ENCODE results near the gene LINGO3.
A peak's percentile ranks its signal among the peaks of the same experiment; 100 is the strongest.
"Not testable (repeated sequence)": the region's sequence is repeated elsewhere in the genome, so short reads cannot be mapped to it uniquely, and the experiment has no call there.

LINGO3 gene

GRCh38 chr19:2281265-2282061 lies 26.5 kb downstream of the LINGO3 start:
- not testable (repeated sequence) for DNase-seq (ENCODE audit: low read depth)

- DNase-seq (ENCODE audit: low read depth) = no peak
Observed at GRCh38 chr19:2280633-2281264, 27.2 kb downstream of the LINGO3 start.

- no peak for DNase-seq (ENCODE audit: low read depth)
Observed at GRCh38 chr19:2278459-2279158, 29.3 kb downstream of the LINGO3 start.

- no peak for DNase-seq (ENCODE audit: low read depth)
Observed at GRCh38 chr19:2277138-2277537, 30.8 kb downstream of the LINGO3 start.

DNA sequence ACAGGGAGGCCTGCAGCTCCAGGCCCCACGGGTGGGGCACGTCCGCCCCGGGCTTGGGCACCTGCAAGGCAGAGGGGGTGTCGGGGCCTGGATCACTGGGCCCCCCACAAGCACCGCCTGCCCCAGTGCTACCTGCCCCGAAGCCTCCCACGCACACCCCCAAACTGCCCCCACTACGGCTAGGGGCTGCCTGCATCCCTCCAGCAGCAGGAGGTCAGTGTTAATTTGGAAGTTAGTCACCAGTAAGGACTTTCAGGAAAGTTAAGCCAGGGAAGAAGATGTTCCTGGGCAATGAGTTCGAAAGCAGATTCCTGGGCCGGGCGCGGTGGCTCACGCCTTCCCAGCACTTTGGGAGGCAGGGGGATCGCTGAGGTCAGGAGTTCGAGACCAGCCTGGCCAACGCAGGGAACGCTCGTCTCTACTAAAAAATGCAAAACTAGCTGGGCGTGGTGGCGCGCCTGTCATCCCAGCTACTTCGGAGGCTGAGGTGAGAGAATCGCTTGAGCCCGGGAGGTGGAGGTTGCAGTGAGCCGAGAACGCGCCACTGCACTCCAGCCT lies 31.4 kb downstream of the LINGO3 start:
- DNase-seq (ENCODE audit: low read depth) = no peak

- no peak for DNase-seq (ENCODE audit: low read depth)
Observed at GRCh38 chr19:2275588-2276428, 32.1 kb downstream of the LINGO3 start.

- no peak for DNase-seq (ENCODE audit: low read depth)
Observed at GRCh38 chr19:2274931-2275535, 32.9 kb downstream of the LINGO3 start.

GRCh38 chr19:2274185-2274711 lies 33.7 kb downstream of the LINGO3 start:
- no peak for DNase-seq (ENCODE audit: low read depth)

GRCh38 chr19:2273356-2274184 lies 34.4 kb downstream of the LINGO3 start:
- peak; percentile 66 for DNase-seq (ENCODE audit: low read depth)

DNA sequence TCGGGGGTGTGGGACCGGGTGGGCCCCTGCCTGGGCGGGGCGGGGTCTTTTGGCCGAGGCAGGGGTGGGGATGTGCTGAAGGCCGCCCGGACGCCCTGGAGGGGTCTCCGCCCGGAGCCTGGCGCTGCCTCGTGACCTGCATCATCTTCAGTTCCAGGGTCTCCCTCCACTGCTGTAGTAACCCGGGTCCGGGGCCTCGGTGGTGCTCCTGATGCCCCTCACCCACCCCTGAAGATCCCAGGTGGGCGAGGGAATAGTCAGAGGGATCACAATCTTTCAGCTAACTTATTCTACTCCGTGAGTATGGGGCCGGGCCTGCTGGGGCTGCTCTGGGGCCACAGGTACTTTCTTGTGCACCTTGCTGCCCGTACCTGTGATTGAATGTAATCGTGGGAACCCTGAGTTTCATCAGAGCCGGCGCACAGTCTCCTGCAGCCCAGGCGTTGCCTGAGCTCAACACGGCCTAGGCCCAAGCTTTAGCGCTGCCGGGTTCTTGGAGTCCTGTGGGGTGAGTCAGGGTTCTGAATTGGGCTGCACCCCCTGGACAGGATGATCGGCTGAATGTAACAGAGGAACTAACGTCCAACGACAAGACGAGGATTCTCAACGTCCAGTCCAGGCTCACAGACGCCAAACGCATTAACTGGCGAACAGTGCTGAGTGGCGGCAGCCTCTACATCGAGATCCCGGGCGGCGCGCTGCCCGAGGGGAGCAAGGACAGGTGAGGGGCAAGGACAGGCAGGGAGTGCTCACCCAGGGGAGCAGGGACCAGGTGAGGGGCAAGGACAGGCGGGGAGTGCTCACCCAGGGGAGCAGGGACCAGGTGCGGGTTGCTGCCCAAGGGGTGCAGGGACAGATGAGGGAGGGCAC lies 36.5 kb downstream of the LINGO3 start:
- no peak for DNase-seq (ENCODE audit: low read depth)

GRCh38 chr19:2270423-2271233 lies 37.3 kb downstream of the LINGO3 start:
- DNase-seq (ENCODE audit: low read depth) = peak; percentile 67

DNA sequence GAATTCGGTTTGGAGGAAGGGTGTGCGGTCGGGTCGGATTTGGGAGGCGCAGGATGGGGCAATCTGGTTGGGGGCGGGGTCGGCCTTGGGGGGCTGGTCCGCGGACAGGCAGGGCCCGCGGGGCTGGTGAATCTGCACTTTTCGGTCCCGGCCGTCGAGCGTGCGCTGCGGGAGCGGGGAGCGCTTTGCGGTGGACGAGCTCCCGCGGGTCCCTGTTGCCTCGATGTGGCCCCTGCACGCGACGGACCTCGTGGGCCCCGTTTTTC lies 37.9 kb downstream of the LINGO3 start:
- no peak for DNase-seq (ENCODE audit: low read depth)

- DNase-seq (ENCODE audit: low read depth) = peak; percentile 99
Observed at GRCh38 chr19:2269244-2270156, 38.5 kb downstream of the LINGO3 start.

DNA sequence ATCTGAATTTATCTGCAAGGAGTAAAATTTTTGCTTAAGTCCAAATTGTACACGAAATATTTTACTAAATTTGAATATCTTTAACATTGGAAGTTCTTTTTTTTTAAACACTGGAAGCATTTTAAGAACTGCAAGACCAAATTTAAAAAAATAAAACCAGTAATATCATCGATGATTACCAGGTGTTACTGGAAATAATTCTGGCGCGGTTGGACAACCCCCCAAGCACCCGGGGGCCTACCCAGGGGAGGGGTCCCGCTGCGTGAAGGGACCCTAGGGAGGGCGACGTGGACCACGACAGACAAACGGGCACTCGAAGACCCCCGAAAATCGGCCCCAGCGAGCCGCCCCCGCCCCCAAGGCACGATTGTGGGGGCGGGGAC lies 39.1 kb downstream of the LINGO3 start:
- DNase-seq (ENCODE audit: low read depth) = no peak

GRCh38 chr19:2268480-2268830 lies 39.5 kb downstream of the LINGO3 start:
- DNase-seq (ENCODE audit: low read depth) = no peak

DNA sequence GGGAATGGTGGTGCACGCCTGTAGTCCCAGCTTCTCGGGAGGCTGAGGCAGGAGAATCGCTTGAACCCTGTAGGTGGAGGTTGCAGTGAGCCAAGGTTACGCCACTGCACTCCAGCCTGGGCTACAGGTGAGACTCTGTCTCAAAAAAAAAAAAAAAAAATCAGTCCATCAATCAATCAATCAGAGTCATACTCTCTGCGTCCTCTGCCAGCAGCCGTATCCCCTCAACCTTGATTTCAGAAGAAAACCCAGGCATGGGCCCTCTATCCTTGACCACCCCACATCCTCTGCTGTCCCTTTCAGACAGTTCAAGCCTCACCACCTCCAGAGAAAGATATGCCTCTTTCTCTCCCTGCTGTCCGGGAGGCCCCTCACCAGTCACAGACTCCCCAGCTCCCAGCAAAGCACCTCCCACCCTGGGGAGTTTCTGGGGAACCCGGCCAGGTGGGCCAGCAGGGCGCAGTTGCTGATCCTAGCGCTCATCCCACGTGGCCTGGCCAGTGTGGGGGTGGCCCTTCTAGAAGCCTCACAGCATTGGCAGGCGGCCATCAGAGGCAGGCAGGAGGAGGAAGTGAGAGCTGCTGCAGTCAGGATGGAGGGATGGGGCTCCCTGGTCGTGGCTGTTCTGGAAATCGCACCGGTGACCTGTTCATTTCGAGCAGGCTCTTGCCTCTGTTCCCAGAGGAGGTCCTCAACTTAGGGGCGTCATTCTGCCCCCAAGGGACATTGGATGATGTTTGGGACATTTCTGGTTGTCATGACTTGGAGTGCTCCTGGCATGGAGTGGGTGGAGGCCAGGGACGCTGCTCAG lies 41.6 kb downstream of the LINGO3 start:
- no peak for DNase-seq (ENCODE audit: low read depth)

All from activated T-cell treated with anti-CD3 and anti-CD28 coated beads for 24 hours (primary cell).